GM21390 (cell line): ENCODE results near the gene HOXB3.
"Not testable (repeated sequence)": the region's sequence is repeated elsewhere in the genome, so short reads cannot be mapped to it uniquely, and the experiment has no call there.

Experiments used
- ATAC-seq: cut with Tn5 transposase; IDR thresholded peaks from one replicate; pipeline ENCODE4 v1.9.1; 2021; ENCODE audit not compliant: unreplicated experiment

The HOXB3 gene

DNA sequence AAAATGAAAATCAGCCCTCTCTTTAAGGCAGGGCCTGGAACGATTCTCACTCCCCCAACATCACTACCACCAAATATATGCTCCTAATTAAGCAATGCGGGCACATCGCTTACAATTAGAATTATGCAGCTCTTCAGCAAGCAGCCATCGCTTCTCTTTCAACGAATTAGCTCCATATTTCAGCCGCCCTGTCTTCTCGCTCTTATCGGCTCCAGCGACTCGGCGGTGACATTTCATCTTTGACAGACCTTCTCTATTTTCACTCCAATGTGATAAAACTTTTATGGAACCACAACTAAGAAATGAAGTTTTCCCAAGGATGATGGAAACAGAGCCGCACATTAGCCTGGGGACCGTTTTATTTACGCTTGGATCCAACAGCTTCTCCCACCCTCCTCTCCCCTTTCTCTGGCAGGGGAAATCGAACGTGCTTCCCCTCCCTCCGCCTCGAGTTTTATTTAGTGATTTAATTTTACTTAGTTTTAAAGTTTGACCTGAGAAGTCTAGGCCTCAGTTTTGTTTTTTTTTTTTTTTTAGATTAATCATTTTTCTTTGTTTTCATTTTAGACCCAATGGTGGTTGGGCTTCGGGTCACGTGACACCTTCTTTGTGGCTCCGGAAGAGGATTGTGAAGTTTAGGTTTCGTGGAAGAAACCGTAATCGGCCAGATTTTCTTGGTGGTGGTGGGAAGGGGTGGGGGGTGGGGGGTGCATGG is 42.1 kb downstream of the HOXB3 start:
- ATAC-seq = no peak

- ATAC-seq = no peak
Measured at GRCh38 chr17:48546924-48547807, 42.9 kb downstream of the HOXB3 start.

DNA sequence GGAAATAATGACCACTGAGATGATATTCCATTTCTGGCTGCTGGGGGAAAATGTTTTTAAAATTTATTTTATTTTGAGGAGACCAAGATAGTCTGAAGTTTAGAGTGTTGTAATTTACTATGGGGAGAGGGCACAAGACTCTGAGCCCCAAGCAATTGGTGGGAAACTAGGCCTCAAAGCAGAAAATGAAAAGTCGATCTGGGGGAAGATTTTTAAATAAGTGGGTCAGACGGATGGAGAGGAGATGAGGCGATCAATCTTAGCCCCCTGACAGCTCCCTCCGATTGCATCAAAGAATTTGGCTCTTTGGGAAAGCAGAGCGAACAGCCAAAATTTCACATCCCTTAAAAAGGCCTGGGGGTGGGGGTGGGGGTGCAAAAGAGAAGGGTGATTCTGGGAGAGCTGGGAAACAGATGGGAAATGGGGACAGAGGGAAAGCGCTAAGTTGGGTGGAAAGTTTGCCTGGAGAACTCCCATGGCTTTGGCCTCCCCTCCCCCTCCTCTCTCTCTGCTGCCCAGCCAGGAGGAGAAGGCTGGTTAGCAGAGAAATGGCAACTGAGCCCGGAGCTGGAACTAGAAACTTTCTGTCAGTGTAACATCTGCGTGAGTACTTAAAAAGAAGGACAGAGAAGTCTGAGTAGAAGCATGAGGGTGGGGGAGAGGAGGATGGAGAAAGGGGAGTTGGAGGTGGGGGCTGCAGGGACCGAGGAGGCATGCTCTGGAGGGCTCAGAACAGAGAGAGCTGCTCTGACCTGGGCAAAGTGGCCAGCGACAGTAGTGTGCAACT is 43.7 kb downstream of the HOXB3 start:
- ATAC-seq = no peak

GRCh38 chr17:48545539-48545938 is 44.5 kb downstream of the HOXB3 start:
- no peak for ATAC-seq

DNA sequence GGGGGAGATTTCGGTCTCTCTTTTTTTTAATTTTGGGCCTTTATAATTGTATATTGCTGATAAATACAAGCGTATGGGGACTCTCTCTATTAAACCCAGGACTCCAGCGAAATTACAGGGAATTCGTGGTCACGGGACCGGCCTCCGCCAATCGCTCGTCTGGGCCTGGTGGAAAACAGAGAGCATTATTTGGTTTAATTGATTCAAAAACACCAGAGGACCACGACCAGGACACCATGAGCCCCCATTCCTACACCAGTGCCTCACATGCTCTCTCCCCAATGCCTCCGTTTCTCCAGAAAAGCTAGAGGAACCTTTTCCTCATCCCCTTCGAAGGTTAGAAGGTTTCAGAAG is 45.0 kb downstream of the HOXB3 start, which contains the start of gene HOXB2:
Gene HOXB2, minus strand, starts transcription at position 88 of the 354 bp plus-strand sequence. CDS start 198 bp downstream, outside the sequence.
- ATAC-seq = no peak

- no peak for ATAC-seq
Measured at GRCh38 chr17:48544349-48545021, 45.6 kb downstream of the HOXB3 start.

- ATAC-seq = no peak
Measured at GRCh38 chr17:48543854-48544348, 46.1 kb downstream of the HOXB3 start.

GRCh38 chr17:48543107-48543853 is 46.8 kb downstream of the HOXB3 start:
- ATAC-seq = no peak

GRCh38 chr17:48542698-48543106 is 47.3 kb downstream of the HOXB3 start:
- ATAC-seq = no peak

- no peak for ATAC-seq
Measured at GRCh38 chr17:48542114-48542656, 47.9 kb downstream of the HOXB3 start.

DNA sequence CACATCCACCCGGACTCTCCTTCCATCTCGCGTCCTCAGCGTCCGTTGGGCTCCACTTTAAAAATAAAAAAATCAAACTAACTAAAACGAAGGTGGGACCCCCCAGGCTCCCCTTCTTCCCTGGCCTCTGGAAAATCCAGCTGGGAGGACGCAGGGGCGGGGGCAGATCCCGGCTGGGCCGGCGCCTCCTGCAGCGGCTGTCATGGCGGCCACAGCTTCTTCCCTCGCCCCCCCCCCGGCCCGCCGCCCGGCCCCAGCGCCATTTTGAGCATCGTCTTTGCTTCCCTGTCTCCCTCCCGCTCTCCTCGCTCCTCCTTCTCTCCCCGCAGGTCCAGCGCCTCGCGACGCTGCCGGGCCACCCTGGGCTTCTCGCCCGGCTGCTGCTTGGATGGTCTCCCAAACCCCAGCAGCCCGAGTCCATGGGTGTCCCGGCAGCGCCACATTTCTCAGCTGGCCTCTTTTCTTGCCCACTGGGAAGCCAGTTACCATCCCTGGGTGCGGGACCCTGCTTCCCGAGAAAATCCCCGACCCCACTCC is 48.4 kb downstream of the HOXB3 start:
- no peak for ATAC-seq

DNA sequence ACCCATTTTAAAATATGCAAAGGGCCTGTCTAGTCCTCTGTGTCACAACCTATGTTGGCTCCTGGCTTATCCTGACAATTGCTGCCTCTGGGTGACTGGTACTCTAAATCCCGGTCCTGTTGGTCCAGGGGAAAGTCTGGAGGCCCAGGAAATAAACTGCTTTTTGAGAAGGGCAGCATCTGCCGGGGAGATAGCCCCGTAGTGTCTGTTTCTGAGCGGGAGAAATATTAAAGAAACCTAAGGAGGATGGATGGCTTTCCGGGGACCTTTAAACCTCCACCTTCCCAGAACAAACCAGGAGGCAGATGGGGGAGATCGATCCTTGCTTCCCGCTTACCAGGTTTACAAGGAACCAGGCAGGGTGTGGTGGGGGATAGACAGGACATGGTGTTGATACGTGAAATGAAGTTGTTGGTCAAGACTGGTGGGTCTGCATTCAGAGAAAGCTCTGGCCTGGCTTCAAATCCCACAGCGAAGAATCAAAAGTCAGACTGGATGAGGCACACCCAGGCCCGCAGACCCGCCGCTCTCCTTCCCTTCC is 48.9 kb downstream of the HOXB3 start:
- ATAC-seq = no peak

DNA sequence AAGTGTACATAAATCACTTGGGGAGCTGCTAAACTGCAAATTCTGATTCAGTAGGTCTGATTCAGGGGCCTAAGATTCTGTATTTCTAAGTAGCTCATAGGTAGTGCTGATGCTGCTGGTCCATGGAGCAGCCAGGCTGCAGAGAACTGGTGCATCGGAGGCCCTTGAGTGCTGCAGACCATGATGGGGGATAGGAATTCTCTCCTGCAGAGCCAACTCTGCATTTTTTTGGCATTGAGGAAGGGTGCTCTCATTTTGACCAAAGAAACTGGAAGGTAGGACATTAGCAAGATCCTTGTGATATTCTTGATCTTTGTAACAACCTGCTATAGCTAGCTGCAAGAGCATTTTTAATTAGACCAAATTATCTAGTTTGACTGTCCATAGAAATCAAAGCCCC is 49.8 kb downstream of the HOXB3 start:
- ATAC-seq = no peak

DNA sequence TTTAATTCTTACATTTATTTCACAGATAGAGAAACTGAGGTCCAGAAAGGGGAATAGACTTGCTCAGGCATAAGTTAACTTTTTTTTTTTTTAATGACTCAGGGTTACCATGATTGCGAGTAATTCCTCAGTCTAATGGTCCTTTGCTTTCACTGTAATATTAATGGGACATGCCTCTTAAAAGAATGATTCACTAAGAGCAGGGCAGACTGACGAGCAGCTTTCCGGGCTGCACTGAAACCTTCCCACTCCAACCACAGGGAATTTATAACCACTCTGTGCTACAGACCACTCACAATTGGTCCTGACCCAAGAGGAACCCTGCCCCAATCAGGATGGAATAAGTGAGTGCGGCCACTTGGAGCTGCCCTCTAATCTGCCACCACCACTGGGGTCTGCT is 50.9 kb downstream of the HOXB3 start:
- no peak for ATAC-seq

DNA sequence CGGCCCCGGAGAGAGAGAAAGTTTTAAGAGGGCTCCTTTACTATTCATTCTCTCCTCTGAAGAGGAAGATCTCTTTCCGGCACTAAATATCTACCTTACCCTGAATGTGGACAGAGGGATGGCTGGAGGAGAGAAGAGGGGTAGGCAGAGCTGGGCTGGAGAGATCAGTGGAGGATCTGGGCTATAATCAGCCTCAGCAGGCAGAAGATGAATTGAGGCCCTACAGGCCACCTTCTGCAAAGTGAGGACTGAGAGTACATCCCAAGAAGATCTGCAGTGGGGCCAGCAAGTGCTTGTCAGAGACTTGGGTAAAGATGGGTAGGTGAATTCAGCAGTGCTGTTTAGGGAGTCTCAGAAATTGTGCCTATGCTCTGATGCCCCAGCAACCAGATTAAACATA is 52.7 kb downstream of the HOXB3 start:
- no peak for ATAC-seq

GRCh38 chr17:48535793-48536559 is 54.1 kb downstream of the HOXB3 start:
- not testable (repeated sequence) for ATAC-seq

DNA sequence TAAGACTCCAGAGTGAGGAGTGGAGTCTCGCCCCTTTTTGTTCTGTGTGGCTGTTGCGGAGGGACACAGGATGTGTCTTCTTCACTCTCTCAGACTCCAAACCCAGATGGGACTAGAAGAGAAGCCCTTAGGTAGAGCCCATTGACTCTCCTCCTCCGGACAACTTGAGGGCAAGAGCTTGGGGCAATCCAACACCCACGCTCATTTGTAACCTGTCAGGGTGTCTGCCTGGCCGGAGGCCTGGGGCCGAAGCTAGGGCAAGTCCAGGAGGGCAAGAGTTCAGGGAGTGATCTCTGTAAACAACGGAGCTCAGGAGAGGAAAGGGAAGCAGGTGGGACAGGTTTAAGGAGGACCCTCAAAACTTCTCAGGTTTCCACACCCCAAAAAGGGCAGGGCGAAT is 57.8 kb downstream of the HOXB3 start:
- no peak for ATAC-seq

DNA sequence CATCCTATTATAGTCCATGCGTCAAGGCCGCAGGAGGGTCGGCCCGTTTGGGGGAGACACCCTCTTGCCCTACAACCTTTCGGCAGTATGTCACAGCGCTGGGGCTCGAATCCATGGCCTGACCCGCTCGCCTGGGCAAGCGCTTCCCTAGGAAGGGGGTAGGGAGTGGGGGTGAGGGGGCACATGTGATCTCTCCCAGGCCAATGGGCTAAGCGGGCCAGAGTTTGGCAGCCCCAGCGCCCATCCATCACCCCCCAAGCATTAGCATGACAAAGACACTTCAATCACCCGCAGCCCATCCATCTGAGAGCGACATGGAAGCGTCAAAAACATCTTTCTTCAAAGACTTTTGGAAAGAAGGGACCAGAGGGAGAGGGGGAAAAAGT is 59.2 kb downstream of the HOXB3 start, which contains the start of gene HOXB1:
Gene HOXB1, minus strand, starts transcription at position 125 of the 386 bp plus-strand sequence. Its CDS starts 107 bp downstream, at position 18.
- ATAC-seq = no peak
